Endothelial cell of umbilical vein (primary cell): ENCODE data around the gene ADAMTS12. TPM values are rescaled to one million over a fixed set of nuclear protein-coding genes. Genes with fewer than 3 reads are reported as not detected.

ENCODE experiments used
- BruUV-seq: library from RNA; stranded (reverse); fragments of 400-500 nt; replicated peaks from 2 replicates; lab custom pipeline; 2021; lab: Mats Ljungman, UMichigan
- CTCF ChIA-PET: fragments of 300-600, 350-600 bp; sonication (Branson Sonifier 250); formaldehyde crosslinking; loops from one replicate; lab custom pipeline; 2021; ENCODE audit warnings: antibody characterized with exemption, inconsistent platforms; lab: Charles Lee
- POLR2A ChIA-PET: fragments of 300-600, 350-600 bp; sonication (Branson Sonifier 250); formaldehyde crosslinking; loops from one replicate; lab custom pipeline; 2021; ENCODE audit warnings: antibody characterized with exemption, inconsistent platforms; lab: Charles Lee
- DNase-seq: peaks from one replicate; pipeline ENCODE4 v3.0.0-alpha.2; 2011; ENCODE audit warnings: low read depth, low spot score
- FAIRE-seq: peaks from 2 replicates; lab custom pipeline; 2011; peaks lifted over from hg19 to GRCh38; lab: Jason Lieb, UNC
- H2AFZ ChIP-seq: 2 replicates; pipeline ENCODE4 v1.6.0; 2012; ENCODE audit warnings: low read depth, low read length, control low read depth, inconsistent platforms
- H3K27ac ChIP-seq: 2 replicates; pipeline ENCODE4 v1.5.1; 2011; ENCODE audit warnings: low read depth, mild to moderate bottlenecking, control low read depth, low read length, moderate library complexity; ENCODE audit not compliant: insufficient read depth
- H3K27me3 ChIP-seq, 2 experiments: 2 replicates each; pipeline versions ENCODE4 v1.6.0 to v1.6.1; 2011; ENCODE audit warnings: low read length in 2 of 2, mixed read lengths in 1 of 2; ENCODE audit not compliant: control insufficient read depth in 2 of 2, insufficient read depth in 2 of 2
- H3K36me3 ChIP-seq, 2 experiments: 2 replicates in 1 of 2; 3 replicates in 1 of 2; pipeline ENCODE4 v1.5.1; 2011; ENCODE audit warnings: low read length in 2 of 2, mild to moderate bottlenecking in 1 of 2, moderate library complexity in 1 of 2; ENCODE audit not compliant: control insufficient read depth in 2 of 2, insufficient read depth in 2 of 2; ENCODE audit errors: extremely low read depth in 1 of 2
- H3K4me1 ChIP-seq: 3 replicates; pipeline ENCODE4 v1.5.1; 2011; ENCODE audit warnings: mild to moderate bottlenecking, low read length; ENCODE audit not compliant: control insufficient read depth, insufficient read depth; ENCODE audit errors: extremely low read depth
- H3K4me2 ChIP-seq: 2 replicates; pipeline ENCODE4 v1.6.1; 2011; ENCODE audit warnings: low read length, control low read depth, mixed read lengths; ENCODE audit not compliant: insufficient read depth
- H3K4me3 ChIP-seq, 3 experiments: fragments of 200-600 bp in 1 of 3; sonication (generic), shearing (Covaris generic) in 1 of 3; replicated peaks in 1 of 3; 2 replicates each; pipeline ENCODE4 v1.5.1; 2011 to 2016; ENCODE audit warnings: control low read depth in 3 of 3, low read length in 3 of 3, mild to moderate bottlenecking in 2 of 3, inconsistent platforms in 1 of 3, low read depth in 1 of 3, moderate library complexity in 1 of 3; ENCODE audit not compliant: insufficient read depth in 1 of 3
- H3K79me2 ChIP-seq: 2 replicates; pipeline ENCODE4 v1.6.0; 2012; ENCODE audit warnings: low read length, inconsistent platforms; ENCODE audit not compliant: control insufficient read depth, insufficient read depth
- H3K9ac ChIP-seq: replicated peaks from 2 replicates; pipeline ENCODE3; 2011; ENCODE audit warnings: low read length, control low read depth; ENCODE audit not compliant: insufficient read depth; ENCODE audit errors: extremely low read depth
- H3K9me1 ChIP-seq: replicated peaks from 3 replicates; pipeline ENCODE4 v1.6.0; 2011; ENCODE audit warnings: mild to moderate bottlenecking, low read length; ENCODE audit not compliant: control insufficient read depth, insufficient read depth; ENCODE audit errors: extremely low read depth
- H3K9me3 ChIP-seq: replicated peaks from 2 replicates; pipeline ENCODE4 v1.5.1; 2012; ENCODE audit warnings: low read length, inconsistent platforms; ENCODE audit not compliant: control insufficient read depth, insufficient read depth
- H4K20me1 ChIP-seq: replicated peaks from 2 replicates; pipeline ENCODE3; 2011; ENCODE audit warnings: mild to moderate bottlenecking, low read length; ENCODE audit not compliant: control insufficient read depth, insufficient read depth; ENCODE audit errors: extremely low read depth
- EZH2 ChIP-seq: IDR thresholded peaks from 2 replicates; pipeline ENCODE4 v1.6.1; 2012; ENCODE audit warnings: borderline replicate concordance, low read depth, mild to moderate bottlenecking, moderate library complexity, low read length, inconsistent platforms; ENCODE audit not compliant: severe bottlenecking
- FOS ChIP-seq: IDR thresholded peaks from 2 replicates; pipeline ENCODE4 v1.6.1; 2011; ENCODE audit warnings: mild to moderate bottlenecking, low read length, moderate library complexity, borderline replicate concordance; ENCODE audit not compliant: insufficient read depth
- GATA2 ChIP-seq: IDR thresholded peaks from 2 replicates; pipeline ENCODE4 v1.7.0; 2011; ENCODE audit warnings: low read depth, mild to moderate bottlenecking, moderate library complexity, mixed read lengths, low read length; ENCODE audit not compliant: insufficient read length, insufficient read depth
- JUN ChIP-seq: IDR thresholded peaks from 2 replicates; pipeline ENCODE4 v1.6.1; 2011; ENCODE audit warnings: borderline replicate concordance, low read depth; ENCODE audit not compliant: insufficient read length, insufficient read depth
- MAX ChIP-seq: IDR thresholded peaks from 2 replicates; pipeline ENCODE4 v1.6.1; 2011; ENCODE audit not compliant: insufficient read depth, insufficient read length
- MYC ChIP-seq: IDR thresholded peaks from one replicate; pipeline ENCODE4 v1.6.1; 2011; ENCODE audit warnings: mild to moderate bottlenecking, low read depth, low read length
- POLR2A ChIP-seq: IDR thresholded peaks from 2 replicates; pipeline ENCODE4 v1.6.1; 2012; ENCODE audit warnings: low read depth, mild to moderate bottlenecking, control low read depth, low read length
- POLR2AphosphoS5 ChIP-seq: IDR thresholded peaks from 2 replicates; pipeline ENCODE4 v1.6.1; 2012; ENCODE audit warnings: low read depth, mild to moderate bottlenecking, control low read depth, low read length, moderate library complexity; ENCODE audit not compliant: insufficient read depth
- dilution Hi-C: fragments of 300-500 bp; cut with MboI; formaldehyde crosslinking; loops from one replicate; pipeline ENCODE4 v1.15.0; 2019; ENCODE audit warnings: low sequenced_read_pairs; ENCODE audit not compliant: extremely low pct_ligation_motif_present
- intact Hi-C: fragments of 100-400 bp; cut with micrococcal nuclease; formaldehyde crosslinking; loops from one replicate; pipeline ENCODE4 v1.10.0; 2022
- polyA plus RNA-seq, 4 experiments: library from polyadenylated mRNA; depleted of rRNA in 3 of 4; stranded (reverse) in 3 of 4; unstranded in 1 of 4; fragments of >200 nt; gene quantifications; 2 replicates each; pipeline versions ENCODE4 v1.2.1 to v1.2.3, GENCODE V29; 2011 to 2012; ENCODE audit warnings: missing spikeins in 1 of 4
- total RNA-seq: library from RNA; stranded (reverse); gene quantifications from 2 replicates; pipeline ENCODE4 v1.2.3, GENCODE V29; 2021
- TF ChIP-seq, protein P1 (sequence below), 2 donors: IDR thresholded peaks; 1 replicate in 1 of 2; 2 replicates in 1 of 2; pipeline ENCODE4 v1.5.1; 2011; ENCODE audit warnings: low read length in 2 of 2, mild to moderate bottlenecking in 2 of 2, moderate library complexity in 2 of 2, control low read depth in 1 of 2, inconsistent platforms in 1 of 2, low read depth in 1 of 2; ENCODE audit not compliant: insufficient read depth in 1 of 2; ENCODE audit errors: extremely low read depth in 1 of 2

ADAMTS12 gene
- total and polyA plus RNA-seq, 2 donors (not counting 3 experiments of a cell fraction or from before 2014, with no cell fraction given) = 0.88 TPM; not detected in 1

DNA sequence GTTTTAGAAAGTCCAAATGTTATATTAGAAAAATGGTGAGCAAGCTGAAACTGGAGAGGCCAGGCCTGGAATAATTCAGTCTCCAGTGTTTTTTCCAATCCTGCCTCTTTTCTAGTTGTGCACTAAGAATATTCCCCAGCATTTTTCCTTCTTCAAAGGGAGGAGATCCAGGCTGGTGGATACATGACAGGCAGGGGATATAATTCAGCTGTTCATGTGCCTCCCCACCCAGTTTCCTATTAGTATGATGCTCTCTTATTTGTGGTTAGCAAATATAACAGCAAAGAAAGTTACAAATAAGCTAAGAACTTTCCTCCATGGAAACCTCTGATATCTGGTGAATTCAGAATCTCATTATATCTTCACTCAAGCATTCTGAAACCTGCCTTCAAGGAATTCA is 234.6 kb downstream of the ADAMTS12 start:
- FAIRE-seq (no peak), DNase-seq (no peak)
- dilution Hi-C loops = no loop called here
- H3K4me1 ChIP-seq = no peaks in the 10 kb centered on the region
- no peak overlapping the region for H3K9ac ChIP-seq
- no peak overlapping the region for H3K4me2 ChIP-seq
- TF ChIP-seq POLR2AphosphoS5 (no peak), GATA2 (no peak), EZH2 (no peak), FOS (no peak)
- TF ChIP-seq, protein P1, sequence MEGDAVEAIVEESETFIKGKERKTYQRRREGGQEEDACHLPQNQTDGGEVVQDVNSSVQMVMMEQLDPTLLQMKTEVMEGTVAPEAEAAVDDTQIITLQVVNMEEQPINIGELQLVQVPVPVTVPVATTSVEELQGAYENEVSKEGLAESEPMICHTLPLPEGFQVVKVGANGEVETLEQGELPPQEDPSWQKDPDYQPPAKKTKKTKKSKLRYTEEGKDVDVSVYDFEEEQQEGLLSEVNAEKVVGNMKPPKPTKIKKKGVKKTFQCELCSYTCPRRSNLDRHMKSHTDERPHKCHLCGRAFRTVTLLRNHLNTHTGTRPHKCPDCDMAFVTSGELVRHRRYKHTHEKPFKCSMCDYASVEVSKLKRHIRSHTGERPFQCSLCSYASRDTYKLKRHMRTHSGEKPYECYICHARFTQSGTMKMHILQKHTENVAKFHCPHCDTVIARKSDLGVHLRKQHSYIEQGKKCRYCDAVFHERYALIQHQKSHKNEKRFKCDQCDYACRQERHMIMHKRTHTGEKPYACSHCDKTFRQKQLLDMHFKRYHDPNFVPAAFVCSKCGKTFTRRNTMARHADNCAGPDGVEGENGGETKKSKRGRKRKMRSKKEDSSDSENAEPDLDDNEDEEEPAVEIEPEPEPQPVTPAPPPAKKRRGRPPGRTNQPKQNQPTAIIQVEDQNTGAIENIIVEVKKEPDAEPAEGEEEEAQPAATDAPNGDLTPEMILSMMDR (IDR thresholded peaks at IDR 0.05; ENCODE audit: extremely low read depth in 1 of 2, insufficient read depth in 1 of 2, low read depth in 1 of 2, low read length in 2 of 2) = no peak
- no peak overlapping the region for H3K27ac ChIP-seq
- H3K79me2 ChIP-seq = no peaks in the 10 kb centered on the region
- no peaks in the 10 kb centered on the region for H4K20me1 ChIP-seq
- no peaks in the 10 kb centered on the region for H3K36me3 ChIP-seq
- no peaks in the 10 kb centered on the region for H3K9me3 ChIP-seq
- H3K27me3 ChIP-seq = no peaks in the 10 kb centered on the region
- intact Hi-C loops = loop anchor here (1.0 kb wide), 1 partner anchor 16 kb away; no protein-coding TSS in a partner anchor
- H2AFZ ChIP-seq = no peak overlapping the region
- no peak overlapping the region for H3K4me3 ChIP-seq
- CTCF ChIA-PET = interaction anchor here (0.9 kb wide), 1 partner anchor 69 kb away, joined by 3 read pairs; no protein-coding TSS in a partner anchor
- POLR2A ChIA-PET = no interaction called here
- BruUV-seq = no TSS peak
- H3K9me1 ChIP-seq = no peaks in the 10 kb centered on the region

GRCh38 chr5:33650911-33651310 is 240.9 kb downstream of the ADAMTS12 start:
- no peaks in the 10 kb centered on the region for H3K27me3 ChIP-seq
- dilution Hi-C loops = no loop called here
- TF ChIP-seq JUN (no peak), FOS (no peak), MAX (no peak), POLR2A (no peak), GATA2 (no peak), POLR2AphosphoS5 (no peak), MYC (no peak), EZH2 (no peak)
- TF ChIP-seq, protein P1 (IDR thresholded peaks at IDR 0.05; ENCODE audit: extremely low read depth in 1 of 2, insufficient read depth in 1 of 2, low read depth in 1 of 2, low read length in 2 of 2) = no peak
- no peaks in the 10 kb centered on the region for H3K9me3 ChIP-seq
- H2AFZ ChIP-seq = no peak overlapping the region
- BruUV-seq = no TSS peak
- H3K4me2 ChIP-seq = no peak overlapping the region
- ChIA-PET CTCF (no interaction called here), POLR2A (no interaction called here)
- H3K36me3 ChIP-seq = no peaks in the 10 kb centered on the region
- H3K27ac ChIP-seq = no peak overlapping the region
- no peaks in the 10 kb centered on the region for H4K20me1 ChIP-seq
- intact Hi-C loops = no loop called here
- no peak overlapping the region for H3K9ac ChIP-seq
- no peak for DNase-seq
- H3K4me3 ChIP-seq = no peak overlapping the region
- H3K4me1 ChIP-seq = no peaks in the 10 kb centered on the region
- FAIRE-seq = no peak
- H3K9me1 ChIP-seq = no peaks in the 10 kb centered on the region
- H3K79me2 ChIP-seq = no peaks in the 10 kb centered on the region
